ENCODE measurements around the gene TRIM63.

TRIM63 gene

GRCh38 chr1:26060832-26061574, 6.4 kb downstream of the TRIM63 start:
- CTCF ChIA-PET = no interaction called here
- TF ChIP-seq, protein P1, sequence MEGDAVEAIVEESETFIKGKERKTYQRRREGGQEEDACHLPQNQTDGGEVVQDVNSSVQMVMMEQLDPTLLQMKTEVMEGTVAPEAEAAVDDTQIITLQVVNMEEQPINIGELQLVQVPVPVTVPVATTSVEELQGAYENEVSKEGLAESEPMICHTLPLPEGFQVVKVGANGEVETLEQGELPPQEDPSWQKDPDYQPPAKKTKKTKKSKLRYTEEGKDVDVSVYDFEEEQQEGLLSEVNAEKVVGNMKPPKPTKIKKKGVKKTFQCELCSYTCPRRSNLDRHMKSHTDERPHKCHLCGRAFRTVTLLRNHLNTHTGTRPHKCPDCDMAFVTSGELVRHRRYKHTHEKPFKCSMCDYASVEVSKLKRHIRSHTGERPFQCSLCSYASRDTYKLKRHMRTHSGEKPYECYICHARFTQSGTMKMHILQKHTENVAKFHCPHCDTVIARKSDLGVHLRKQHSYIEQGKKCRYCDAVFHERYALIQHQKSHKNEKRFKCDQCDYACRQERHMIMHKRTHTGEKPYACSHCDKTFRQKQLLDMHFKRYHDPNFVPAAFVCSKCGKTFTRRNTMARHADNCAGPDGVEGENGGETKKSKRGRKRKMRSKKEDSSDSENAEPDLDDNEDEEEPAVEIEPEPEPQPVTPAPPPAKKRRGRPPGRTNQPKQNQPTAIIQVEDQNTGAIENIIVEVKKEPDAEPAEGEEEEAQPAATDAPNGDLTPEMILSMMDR (conservative IDR thresholded peaks at IDR 0.05; ENCODE audit: low read depth) = no peak
- no peak for DNase-seq (ENCODE audit: low spot score)
- no peak overlapping the region for H3K27ac ChIP-seq
- POLR2A ChIA-PET (ENCODE audit: low non-redundant PET) = no interaction called here

DNA sequence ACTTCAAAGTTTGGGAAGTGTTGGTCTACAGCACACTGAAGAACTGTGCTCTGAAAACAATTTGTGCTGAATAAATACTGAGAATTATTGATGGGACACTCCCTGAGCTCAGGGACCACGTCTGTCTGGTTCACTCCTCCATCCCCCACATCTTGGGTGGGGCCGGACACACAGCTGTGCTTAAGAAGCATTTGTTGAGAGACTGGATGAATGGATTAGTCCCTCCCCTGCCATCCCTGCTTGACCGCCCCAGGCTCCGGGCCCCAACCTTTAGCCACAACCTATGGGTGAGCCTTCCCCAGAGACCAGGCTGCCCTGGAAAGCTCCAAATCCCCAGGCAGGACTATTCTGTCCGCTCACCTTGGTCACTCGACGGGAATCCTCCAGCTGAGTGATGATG, 7.5 kb downstream of the TRIM63 start:
- TF ChIP-seq, protein P1 (conservative IDR thresholded peaks at IDR 0.05; ENCODE audit: low read depth) = no peak
- no peak for DNase-seq (ENCODE audit: low spot score)
- no peak overlapping the region for H3K27ac ChIP-seq
- ChIA-PET POLR2A (ENCODE audit: low non-redundant PET) (no interaction called here), CTCF (interaction anchor here (0.6 kb wide), 2 partner anchors 211 to 539 kb away, joined by 3 to 5 read pairs; no protein-coding TSS in a partner anchor)

DNA sequence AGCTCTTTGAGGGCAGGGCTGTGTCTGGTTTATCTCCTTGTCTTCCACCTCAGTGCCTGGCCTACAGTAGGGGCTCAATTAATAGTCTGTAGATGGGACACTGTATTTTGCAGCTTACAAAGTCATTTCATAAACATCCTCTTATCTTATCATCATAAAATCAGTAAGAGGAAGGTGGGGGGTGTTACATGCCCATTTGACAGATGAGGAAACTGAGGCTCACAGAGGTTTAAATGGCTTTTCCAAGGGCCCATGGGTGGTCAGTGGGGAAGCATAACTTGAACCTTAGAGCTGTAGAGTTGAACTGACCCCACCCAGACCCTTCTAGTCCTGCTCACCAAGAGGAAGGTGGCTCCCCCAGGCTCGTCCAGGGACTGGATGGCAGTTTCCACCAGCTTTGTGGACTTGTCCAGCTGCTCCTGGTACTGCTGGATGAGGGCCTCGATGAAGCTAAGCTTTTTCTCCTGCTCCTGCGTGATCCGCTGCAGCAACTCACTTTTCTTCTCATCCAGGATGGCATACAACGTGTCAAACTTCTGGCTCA, 9.3 kb downstream of the TRIM63 start:
- H3K27ac ChIP-seq = no peak overlapping the region
- DNase-seq (ENCODE audit: low spot score) = no peak

DNA sequence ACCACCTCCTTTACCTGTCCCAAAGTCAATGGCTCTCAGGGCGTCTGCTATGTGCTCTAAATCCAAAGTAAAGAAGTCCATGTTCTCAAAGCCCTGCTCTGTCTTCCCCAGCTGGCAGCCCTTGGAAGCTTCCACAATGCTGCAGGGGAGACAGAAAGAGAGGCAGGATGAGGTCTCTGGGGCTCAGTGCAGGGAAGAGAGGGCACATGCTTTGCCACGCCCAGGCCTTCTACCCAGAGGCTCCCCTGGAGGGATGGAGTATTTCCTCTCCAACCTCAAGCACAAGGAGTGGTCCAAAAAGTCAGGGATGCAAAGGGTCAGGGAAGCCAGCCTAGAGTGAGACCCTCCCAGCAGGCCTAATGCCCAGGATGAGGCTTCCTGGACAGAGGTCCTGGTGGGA, 10.2 kb downstream of the TRIM63 start:
- DNase-seq (ENCODE audit: low spot score) = no peak
- H3K27ac ChIP-seq = no peak overlapping the region
- ChIA-PET POLR2A (ENCODE audit: low non-redundant PET) (no interaction called here), CTCF (no interaction called here)
- TF ChIP-seq, protein P1 (conservative IDR thresholded peaks at IDR 0.05; ENCODE audit: low read depth) = no peak

More for the DNA sequence above, 9.3 kb downstream of the TRIM63 start:
- CTCF ChIA-PET = interaction anchor here (0.5 to 0.6 kb wide), 2 partner anchors 162 to 220 kb away, joined by 3 read pairs; no protein-coding TSS in a partner anchor
- TF ChIP-seq, protein P1 (conservative IDR thresholded peaks at IDR 0.05; ENCODE audit: low read depth) = no peak
- POLR2A ChIA-PET (ENCODE audit: low non-redundant PET) = no interaction called here

DNA sequence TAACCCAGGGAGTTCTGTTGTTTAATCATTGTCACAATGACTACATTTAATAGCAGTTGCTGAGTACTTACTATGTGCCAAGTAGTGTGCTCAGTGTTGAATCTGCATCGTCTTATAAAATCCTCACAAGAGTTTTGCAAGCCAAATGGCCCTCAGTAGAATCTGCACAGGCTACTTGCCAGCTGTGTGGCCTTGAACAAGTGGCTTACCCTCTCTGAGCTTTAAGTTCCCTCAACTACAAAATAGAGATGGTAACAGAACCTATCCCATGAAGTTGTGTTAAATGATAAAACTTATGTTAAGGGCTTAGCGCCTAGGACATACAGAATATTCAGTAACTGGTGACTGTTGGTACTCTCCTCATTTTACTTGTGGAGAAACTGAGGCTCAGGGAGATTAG, 12.4 kb downstream of the TRIM63 start:
- ChIA-PET CTCF (no interaction called here), POLR2A (ENCODE audit: low non-redundant PET) (no interaction called here)
- DNase-seq (ENCODE audit: low spot score) = no peak
- no peak overlapping the region for H3K27ac ChIP-seq
- TF ChIP-seq, protein P1 (conservative IDR thresholded peaks at IDR 0.05; ENCODE audit: low read depth) = no peak

DNA sequence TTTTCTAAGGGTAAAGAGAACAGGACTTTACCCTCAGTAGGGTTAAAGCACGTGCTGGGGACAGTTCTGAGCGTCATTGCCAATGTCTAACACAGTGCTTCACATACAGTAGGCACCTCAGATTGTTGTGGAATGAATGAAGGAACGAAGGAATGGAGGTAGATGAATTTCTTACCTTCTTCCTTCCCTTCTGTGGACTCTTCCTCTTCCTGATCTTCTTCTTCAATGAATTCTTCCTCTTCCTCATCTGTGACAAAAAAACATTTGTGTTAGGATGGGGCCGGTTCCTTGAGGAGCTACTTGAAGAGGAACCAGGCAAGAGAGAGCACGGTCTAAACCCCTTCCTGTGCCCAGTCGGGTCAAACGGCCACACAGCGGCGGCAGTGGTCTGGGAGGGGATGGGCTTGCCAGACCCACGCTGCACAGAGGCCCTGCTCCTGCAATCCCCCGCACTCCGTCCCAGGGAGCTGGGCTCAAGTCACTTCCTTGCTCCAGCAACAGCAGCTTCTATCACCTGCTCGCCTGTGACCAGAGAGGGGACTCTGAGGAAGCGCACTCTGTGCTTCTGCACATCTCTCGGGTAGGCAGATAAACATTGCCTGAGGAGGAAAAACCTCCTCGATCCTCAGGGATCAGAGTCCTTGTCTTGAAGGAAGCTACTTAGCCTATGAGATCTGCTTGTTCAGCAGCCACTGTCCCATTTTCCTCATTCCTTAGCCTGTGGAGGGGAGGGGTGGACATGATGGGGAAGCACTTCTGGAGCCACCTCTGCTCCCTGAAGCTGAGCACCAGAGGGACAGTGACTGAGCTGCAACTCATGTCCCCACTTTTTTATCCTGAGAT, 13.5 kb downstream of the TRIM63 start:
- TF ChIP-seq, protein P1 (conservative IDR thresholded peaks at IDR 0.05; ENCODE audit: low read depth) = no peak
- no peak for DNase-seq (ENCODE audit: low spot score)
- CTCF ChIA-PET = interaction anchor here (0.8 to 1.5 kb wide), 2 partner anchors 19 to 28 kb away, joined by 3 to 6 read pairs; no protein-coding TSS in a partner anchor

More for the DNA sequence above, 13.5 kb downstream of the TRIM63 start:
- POLR2A ChIA-PET (ENCODE audit: low non-redundant PET) = no interaction called here
- H3K27ac ChIP-seq = no peak overlapping the region
